H1 (cell line): Measurements from ENCODE around the gene NOTCH2. TPM values are rescaled to one million over a fixed set of nuclear protein-coding genes. Genes with fewer than 3 reads are reported as not detected.

Experiments
- CTCF ChIA-PET: fragments of 300-600 bp; sonication (Branson Sonifier 250); formaldehyde crosslinking; loops from one replicate; lab custom pipeline; 2021; ENCODE audit not compliant: partially characterized antibody; lab: Charles Lee
- POLR2A ChIA-PET: fragments of 300-600 bp; sonication (Branson Sonifier 250); formaldehyde crosslinking; loops from one replicate; lab custom pipeline; 2021; ENCODE audit warnings: inconsistent platforms; ENCODE audit not compliant: partially characterized antibody; lab: Charles Lee
- DNase-seq, 2 experiments: peaks; one replicate each; pipeline versions ENCODE4 v3.0.0 to v3.0.0-alpha.2; 2010 to 2022; ENCODE audit warnings: low spot score in 2 of 2, low read depth in 1 of 2, mixed read lengths in 1 of 2
- FAIRE-seq: peaks from 2 replicates; lab custom pipeline; 2011; peaks lifted over from hg19 to GRCh38; lab: Jason Lieb, UNC
- H2AFZ ChIP-seq: 2 replicates; pipeline ENCODE4 v1.8.1; 2012; ENCODE audit warnings: low read length, inconsistent platforms
- H2AK5ac ChIP-seq: 2 replicates; pipeline ENCODE4 v1.6.1; 2013; ENCODE audit warnings: low read depth, low read length
- H2BK120ac ChIP-seq: replicated peaks from 2 replicates; pipeline ENCODE3; 2013; ENCODE audit warnings: low read depth, low read length, inconsistent platforms
- H2BK12ac ChIP-seq: 2 replicates; pipeline ENCODE4 v1.6.1; 2013; ENCODE audit warnings: low read depth, low read length
- H2BK15ac ChIP-seq: 2 replicates; pipeline ENCODE4 v1.6.1; 2013; ENCODE audit warnings: low read length
- H2BK20ac ChIP-seq: 2 replicates; pipeline ENCODE4 v1.6.1; 2013; ENCODE audit warnings: low read length
- H2BK5ac ChIP-seq: 2 replicates; pipeline ENCODE4 v1.6.1; 2013; ENCODE audit warnings: low read depth, low read length
- H3K14ac ChIP-seq: 2 replicates; pipeline ENCODE4 v1.6.1; 2013; ENCODE audit warnings: inconsistent platforms; ENCODE audit not compliant: insufficient read length
- H3K18ac ChIP-seq: 2 replicates; pipeline ENCODE4 v1.6.1; 2013; ENCODE audit warnings: low read length; ENCODE audit errors: extremely low read depth
- H3K23ac ChIP-seq: 2 replicates; pipeline ENCODE4 v1.6.1; 2013; ENCODE audit warnings: inconsistent platforms; ENCODE audit not compliant: insufficient read length
- H3K23me2 ChIP-seq: 2 replicates; pipeline ENCODE4 v1.6.1; 2013; ENCODE audit warnings: low read depth, low read length
- H3K27ac ChIP-seq: 2 replicates; pipeline ENCODE4 v1.6.1; 2011; ENCODE audit warnings: low read depth, low read length, inconsistent platforms
- H3K27me3 ChIP-seq, 4 experiments: replicated peaks in 1 of 4; 1 replicate in 1 of 4; 2 replicates in 3 of 4; pipeline versions ENCODE4 v1.6.1 to v1.8.1; 2011 to 2013; ENCODE audit warnings: low read length in 3 of 4, mild to moderate bottlenecking in 3 of 4, inconsistent platforms in 2 of 4, mixed read lengths in 2 of 4, moderate library complexity in 1 of 4; ENCODE audit not compliant: control insufficient read depth in 3 of 4, insufficient read depth in 3 of 4; ENCODE audit errors: extremely low read depth in 1 of 4
- H3K36me3 ChIP-seq, 4 experiments: 2 replicates each; pipeline versions ENCODE4 v1.6.1 to v1.8.1; 2011 to 2013; ENCODE audit warnings: mild to moderate bottlenecking in 4 of 4, low read length in 3 of 4, moderate library complexity in 2 of 4, control low read depth in 1 of 4, inconsistent platforms in 1 of 4; ENCODE audit not compliant: insufficient read depth in 4 of 4, control insufficient read depth in 2 of 4
- H3K4ac ChIP-seq: replicated peaks from 2 replicates; pipeline ENCODE3; 2013; ENCODE audit warnings: low read length, low read depth, mixed read lengths, inconsistent platforms; ENCODE audit not compliant: insufficient read length
- H3K4me1 ChIP-seq, 4 experiments: replicated peaks in 1 of 4; 1 replicate in 1 of 4; 2 replicates in 3 of 4; pipeline versions ENCODE4 v1.6.1 to v1.8.1; 2011 to 2013; ENCODE audit warnings: low read length in 3 of 4, inconsistent platforms in 2 of 4, mixed read lengths in 1 of 4; ENCODE audit not compliant: insufficient read depth in 4 of 4, control insufficient read depth in 3 of 4
- H3K4me2 ChIP-seq, 2 experiments: 2 replicates each; pipeline versions ENCODE4 v1.6.1 to v1.8.1; 2011 to 2013; ENCODE audit warnings: low read depth in 2 of 2, low read length in 2 of 2, control low read depth in 1 of 2, inconsistent platforms in 1 of 2, mild to moderate bottlenecking in 1 of 2; ENCODE audit not compliant: insufficient read depth in 1 of 2
- H3K4me3 ChIP-seq, 4 experiments: fragments of 200-600, 300-600 bp in 1 of 4; sonication (generic), shearing (Covaris generic), sonication (Bioruptor Twin) in 1 of 4; 2 replicates each; pipeline versions ENCODE4 v1.5.1 to v1.8.1; 2011 to 2016; ENCODE audit warnings: low read length in 4 of 4, low read depth in 3 of 4, control low read depth in 2 of 4, inconsistent platforms in 2 of 4, mild to moderate bottlenecking in 2 of 4, mixed read lengths in 1 of 4, moderate library complexity in 1 of 4; ENCODE audit not compliant: insufficient read depth in 2 of 4; ENCODE audit errors: extremely low read depth in 1 of 4
- H3K56ac ChIP-seq: replicated peaks from 2 replicates; pipeline ENCODE3; 2013; ENCODE audit warnings: low read depth, mild to moderate bottlenecking, mixed read lengths, low read length, inconsistent platforms; ENCODE audit not compliant: insufficient read length
- H3K79me1 ChIP-seq: 2 replicates; pipeline ENCODE4 v1.6.1; 2013; ENCODE audit warnings: low read depth, low read length, control low read depth
- H3K79me2 ChIP-seq, 2 experiments: 2 replicates each; pipeline versions ENCODE4 v1.6.1 to v1.8.1; 2012 to 2013; ENCODE audit warnings: low read length in 2 of 2, mild to moderate bottlenecking in 2 of 2, inconsistent platforms in 1 of 2; ENCODE audit not compliant: insufficient read depth in 2 of 2, control insufficient read depth in 1 of 2
- H3K9ac ChIP-seq, 4 experiments: replicated peaks in 1 of 4; 1 replicate in 1 of 4; 2 replicates in 3 of 4; pipeline versions ENCODE4 v1.6.1 to v1.8.1; 2011 to 2013; ENCODE audit warnings: low read depth in 3 of 4, low read length in 3 of 4, control low read depth in 2 of 4, mild to moderate bottlenecking in 2 of 4, moderate library complexity in 2 of 4, inconsistent platforms in 1 of 4; ENCODE audit errors: extremely low read depth in 1 of 4
- H3K9me3 ChIP-seq, 2 experiments: 2 replicates each; pipeline versions ENCODE4 v1.6.1 to v1.8.1; 2012 to 2013; ENCODE audit warnings: mild to moderate bottlenecking in 2 of 2, moderate library complexity in 2 of 2, control low read depth in 1 of 2, inconsistent platforms in 1 of 2, low read depth in 1 of 2, low read length in 1 of 2, mixed read lengths in 1 of 2; ENCODE audit not compliant: insufficient read depth in 2 of 2
- H4K20me1 ChIP-seq, 2 experiments: replicated peaks in 1 of 2; 2 replicates each; pipeline versions ENCODE3 to v1.8.1; 2011 to 2013; ENCODE audit warnings: inconsistent platforms in 2 of 2, low read length in 2 of 2, mild to moderate bottlenecking in 1 of 2; ENCODE audit not compliant: insufficient read depth in 2 of 2, control insufficient read depth in 1 of 2
- H4K5ac ChIP-seq: 2 replicates; pipeline ENCODE4 v1.6.1; 2013; ENCODE audit warnings: low read length, low read depth, mixed read lengths, inconsistent platforms; ENCODE audit not compliant: insufficient read length
- H4K8ac ChIP-seq: 2 replicates; pipeline ENCODE4 v1.8.0; 2013; ENCODE audit warnings: mild to moderate bottlenecking, moderate library complexity, low read length, inconsistent platforms; ENCODE audit not compliant: insufficient read depth; ENCODE audit errors: extremely low read depth
- H4K91ac ChIP-seq: replicated peaks from 2 replicates; pipeline ENCODE3; 2013; ENCODE audit warnings: low read length, mixed read lengths, inconsistent platforms; ENCODE audit not compliant: insufficient read length
- BACH1 ChIP-seq: IDR thresholded peaks from 2 replicates; pipeline ENCODE4 v1.6.1; 2012; ENCODE audit warnings: low read length, improper control_type of control experiment
- FOSL1 ChIP-seq: IDR thresholded peaks from 2 replicates; pipeline ENCODE4 v1.6.1; 2011; ENCODE audit warnings: mild to moderate bottlenecking, low read depth, low read length, moderate library complexity; ENCODE audit not compliant: insufficient read depth
- GTF2F1 ChIP-seq: IDR thresholded peaks from 2 replicates; pipeline ENCODE4 v1.6.1; 2012; ENCODE audit warnings: low read depth, low read length, improper control_type of control experiment, borderline replicate concordance
- HDAC2 ChIP-seq, 2 experiments: fragments of 300-600 bp in 1 of 2; sonication (generic) in 1 of 2; IDR thresholded peaks; 2 replicates each; pipeline ENCODE4 v1.6.1; 2011 to 2012; ENCODE audit warnings: low read depth in 2 of 2, low read length in 2 of 2, mild to moderate bottlenecking in 2 of 2, moderate library complexity in 2 of 2, borderline replicate concordance in 1 of 2, inconsistent platforms in 1 of 2
- POU5F1 ChIP-seq: IDR thresholded peaks from 2 replicates; pipeline ENCODE4 v1.6.1; 2011; ENCODE audit warnings: low read depth, mild to moderate bottlenecking, low read length, moderate library complexity
- RFX5 ChIP-seq: IDR thresholded peaks from 2 replicates; pipeline ENCODE4 v1.6.1; 2011; ENCODE audit warnings: low read depth, low read length, improper control_type of control experiment, borderline replicate concordance
- SAP30 ChIP-seq: fragments of 300-600 bp; sonication (generic); IDR thresholded peaks from 2 replicates; pipeline ENCODE4 v1.7.1; 2012; ENCODE audit warnings: low read length, moderate library complexity, mild to moderate bottlenecking, inconsistent platforms; ENCODE audit not compliant: insufficient read depth, insufficient replicate concordance
- SUZ12 ChIP-seq: fragments of 200-600 bp; sonication (generic); IDR thresholded peaks from 2 replicates; pipeline ENCODE4 v1.6.1; 2012; ENCODE audit warnings: mild to moderate bottlenecking, inconsistent platforms, low read length, moderate library complexity, mixed read lengths
- polyA plus RNA-seq, 7 experiments: library from polyadenylated mRNA; depleted of rRNA in 3 of 7; stranded (reverse) in 5 of 7; unstranded in 2 of 7; fragments of >200 nt in 5 of 7; fragments of 200-250 nt in 2 of 7; gene quantifications; 1 replicate in 5 of 7; 2 replicates in 1 of 7; 4 replicates in 1 of 7; pipeline versions ENCODE4 v1.2.1 to v1.2.3, GENCODE V29; 2011 to 2013; ENCODE audit warnings: missing spikeins in 2 of 7, mixed read lengths in 2 of 7
- total RNA-seq: library from RNA; stranded (reverse); fragmentation: NEBNext Ultra II Directional; extraction: Animal tissue kit (Norgen Biotek cat#: 25700); gene quantifications from 2 replicates; pipeline ENCODE4 v1.2.1, GENCODE V29; 2021

NOTCH2 gene
- total and polyA plus RNA-seq, 2 of the 8 experiments (the other 6 are each of a cell fraction or from before 2014, with no cell fraction given) = 17.7 to 63.0 TPM

GRCh38 chr1:119888476-119888875 is 181.0 kb downstream of the NOTCH2 start:
- H4K5ac ChIP-seq = no peak overlapping the region
- H3K18ac ChIP-seq = no peak overlapping the region
- H2BK12ac ChIP-seq = no peak overlapping the region
- no peak overlapping the region for H3K56ac ChIP-seq
- no peak overlapping the region for H2BK20ac ChIP-seq
- FAIRE-seq (no peak), DNase-seq (no peak)
- no peaks in the 10 kb centered on the region for H3K27me3 ChIP-seq
- H3K9me3 ChIP-seq = no peaks in the 10 kb centered on the region
- no peak overlapping the region for H2AK5ac ChIP-seq
- H3K23me2 ChIP-seq = no peaks in the 10 kb centered on the region
- no peak overlapping the region for H3K23ac ChIP-seq
- no peak overlapping the region for H2BK120ac ChIP-seq
- H3K4me3 ChIP-seq = no peak overlapping the region
- H3K36me3 ChIP-seq = no peaks in the 10 kb centered on the region
- H3K4me2 ChIP-seq = no peak overlapping the region
- H2BK15ac ChIP-seq = no peak overlapping the region
- H3K4me1 ChIP-seq = no peaks in the 10 kb centered on the region
- no peak overlapping the region for H2BK5ac ChIP-seq
- H2AFZ ChIP-seq = no peak overlapping the region
- no peak overlapping the region for H4K91ac ChIP-seq
- no peak for TF ChIP-seq RFX5
- TF ChIP-seq SAP30 = no peak
- TF ChIP-seq SUZ12 = no peak
- TF ChIP-seq HDAC2 (IDR thresholded peaks at IDR 0.05; ENCODE audit: borderline replicate concordance in 1 of 2, low read depth in 2 of 2, low read length in 2 of 2) = no peak
- no peak for TF ChIP-seq GTF2F1
- TF ChIP-seq FOSL1 = no peak
- no peak for TF ChIP-seq POU5F1
- no peak for TF ChIP-seq BACH1
- H3K4ac ChIP-seq = no peak overlapping the region
- no peak overlapping the region for H4K8ac ChIP-seq
- H3K79me1 ChIP-seq = no peaks in the 10 kb centered on the region
- CTCF ChIA-PET = interaction anchor here (6.8 kb wide), 1 partner anchor 18 kb away, joined by 62 read pairs; no protein-coding TSS in a partner anchor
- no peak overlapping the region for H3K14ac ChIP-seq
- H3K9ac ChIP-seq = no peak overlapping the region
- H4K20me1 ChIP-seq = no peaks in the 10 kb centered on the region
- H3K79me2 ChIP-seq = no peaks in the 10 kb centered on the region
- POLR2A ChIA-PET = no interaction called here
- no peak overlapping the region for H3K27ac ChIP-seq
